NCI-H526 (cell line): ENCODE measurements around the gene TNIK.

ENCODE experiments used
- DNase-seq, 2 experiments: peaks; one replicate each; lab custom pipeline; 2025; lab: John Stamatoyannopoulos, UW

TNIK gene

DNA sequence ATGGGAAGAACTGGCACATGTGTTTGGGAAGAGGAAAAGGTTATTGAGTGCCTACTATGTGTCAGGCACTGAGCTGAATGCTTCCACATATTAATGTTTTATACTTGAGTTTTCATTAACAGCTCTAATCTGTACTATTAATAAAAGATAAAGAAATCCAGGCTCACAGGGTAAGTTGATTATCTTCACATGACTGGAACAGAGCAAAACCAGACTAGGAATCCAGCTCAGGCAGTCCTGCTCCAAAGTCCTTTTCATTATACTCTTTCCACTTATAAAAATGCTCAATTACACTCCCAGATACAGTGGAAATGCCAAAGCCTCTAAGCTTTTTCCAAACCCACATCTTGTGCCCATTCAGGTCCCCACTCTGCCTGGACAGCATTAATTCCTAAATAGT lies 97.6 kb downstream of the TNIK start:
- DNase-seq: no peak

DNA sequence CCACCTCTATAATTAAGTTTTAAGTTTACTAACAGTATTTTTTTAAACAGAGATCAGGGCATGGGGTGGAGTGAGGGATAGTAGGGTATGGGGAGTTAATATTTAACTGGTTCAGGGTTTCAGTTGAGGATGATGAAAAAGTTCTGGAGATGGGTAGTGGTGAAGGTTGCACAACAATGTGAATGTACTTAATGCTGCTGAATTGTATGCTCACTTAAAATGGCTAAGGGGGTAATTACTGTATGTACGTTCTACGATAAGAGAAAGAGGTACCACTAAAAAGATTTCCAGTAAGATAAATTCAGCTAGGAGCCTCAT lies 101.4 kb downstream of the TNIK start:
- DNase-seq: no peak

DNA sequence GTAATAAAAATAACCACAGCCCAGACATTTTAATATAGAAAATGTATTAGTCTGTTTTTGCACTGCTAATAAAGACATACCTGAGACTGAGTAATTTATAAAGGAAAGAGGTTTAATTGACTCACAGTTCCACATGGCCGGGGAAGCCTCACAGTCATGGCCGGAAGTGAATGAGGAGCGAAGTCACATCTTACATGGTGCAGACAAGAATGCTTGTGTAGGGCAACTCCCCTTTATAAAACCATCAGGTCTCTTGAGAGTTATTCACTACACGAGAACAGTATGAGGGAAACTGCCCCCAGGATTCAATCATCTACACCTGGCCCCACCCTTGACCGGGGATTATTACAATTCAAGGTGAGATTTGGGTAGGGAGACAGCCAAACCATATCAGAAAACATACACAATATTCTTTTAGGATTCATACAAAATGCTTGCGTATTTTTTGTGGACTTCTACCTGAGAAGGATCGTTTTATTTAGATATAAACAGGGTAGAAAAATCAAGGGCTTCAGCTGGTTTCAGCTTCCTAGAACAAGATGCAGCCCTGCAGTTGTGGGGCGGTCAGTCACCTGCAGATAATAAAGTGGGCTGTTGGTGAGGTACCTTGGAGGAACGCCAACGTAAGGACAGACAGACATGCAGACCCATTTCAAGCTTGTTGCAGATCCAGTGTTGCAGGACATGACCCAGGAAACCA lies 101.9 kb downstream of the TNIK start:
- no peak for DNase-seq

DNA sequence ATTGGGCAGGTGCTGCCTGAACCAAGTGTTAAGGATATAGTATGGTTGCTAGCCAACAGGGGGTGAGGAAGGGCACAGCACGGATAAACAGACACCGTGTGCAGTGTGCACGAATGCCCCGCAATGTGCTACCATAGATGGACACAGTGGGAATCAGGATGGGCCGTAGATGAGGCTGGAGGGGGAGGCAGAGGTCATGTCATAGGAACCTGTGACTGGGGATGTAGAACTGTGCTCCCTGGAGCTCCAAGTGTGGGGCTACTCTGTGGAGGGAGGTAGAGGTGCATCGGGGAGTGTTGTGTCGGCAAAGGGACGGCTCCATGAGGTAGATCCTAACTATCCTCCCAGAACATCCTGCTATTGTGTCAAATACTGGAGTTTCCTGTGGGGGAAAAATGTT lies 102.5 kb downstream of the TNIK start:
- no peak for DNase-seq

DNA sequence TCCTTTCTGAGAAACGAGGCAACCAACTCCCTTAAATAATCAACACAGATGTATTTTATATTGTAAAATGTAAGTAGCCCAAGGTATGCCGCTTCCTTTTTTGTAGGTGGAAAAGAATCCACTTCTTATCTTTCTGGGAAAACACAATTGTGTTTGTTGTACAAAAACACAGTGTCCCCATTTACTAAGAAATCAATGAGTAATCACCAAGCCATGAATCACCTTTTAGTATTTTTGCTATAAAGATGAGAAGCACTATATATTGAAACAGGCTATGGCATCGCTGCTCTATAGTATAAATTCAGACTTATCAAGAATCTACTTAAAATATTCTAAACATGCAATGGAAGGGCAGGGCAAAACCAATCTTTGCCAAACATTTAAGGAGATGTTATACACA lies 104.0 kb downstream of the TNIK start:
- no peak for DNase-seq

DNA sequence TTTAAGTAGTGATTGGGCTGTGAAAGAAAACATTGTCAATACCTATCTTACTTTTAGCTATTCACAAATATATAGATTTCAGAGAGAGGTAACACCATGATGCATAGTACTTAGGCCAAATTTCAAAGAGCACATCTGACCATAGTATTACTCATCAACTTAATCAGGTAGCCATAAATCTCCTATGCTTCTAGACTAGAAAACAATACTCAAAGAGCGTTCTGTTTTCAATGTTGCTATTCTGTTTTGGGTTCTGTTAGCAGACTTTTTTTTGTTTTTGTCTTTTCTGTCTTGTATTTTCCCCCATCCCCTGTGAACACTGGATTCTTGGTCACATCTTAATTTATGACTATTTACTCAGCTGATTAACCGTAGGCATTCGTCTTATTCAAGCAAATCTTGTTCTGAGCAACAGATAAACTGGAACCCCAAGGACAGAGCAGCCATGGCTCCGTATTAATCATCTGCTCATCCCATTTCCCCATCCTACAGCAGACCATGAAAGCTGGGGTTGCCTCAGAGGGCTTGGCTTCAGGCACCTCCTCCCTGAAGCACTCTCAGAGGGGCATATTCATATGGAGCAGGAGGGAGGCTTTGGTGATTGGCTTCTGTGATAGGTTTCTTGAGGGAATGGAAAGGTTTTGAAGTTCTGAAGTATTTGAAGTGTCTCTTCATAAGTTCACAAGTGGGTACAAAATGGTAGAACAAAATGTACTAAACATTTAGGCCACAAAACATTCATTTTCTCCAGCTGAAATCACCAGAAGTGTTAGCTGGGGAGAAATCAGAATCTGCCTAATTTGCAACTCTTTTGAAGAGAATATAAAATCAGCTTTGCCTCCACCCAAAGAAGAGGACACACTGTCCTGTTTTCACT lies 105.3 kb downstream of the TNIK start:
- no peak for DNase-seq

DNA sequence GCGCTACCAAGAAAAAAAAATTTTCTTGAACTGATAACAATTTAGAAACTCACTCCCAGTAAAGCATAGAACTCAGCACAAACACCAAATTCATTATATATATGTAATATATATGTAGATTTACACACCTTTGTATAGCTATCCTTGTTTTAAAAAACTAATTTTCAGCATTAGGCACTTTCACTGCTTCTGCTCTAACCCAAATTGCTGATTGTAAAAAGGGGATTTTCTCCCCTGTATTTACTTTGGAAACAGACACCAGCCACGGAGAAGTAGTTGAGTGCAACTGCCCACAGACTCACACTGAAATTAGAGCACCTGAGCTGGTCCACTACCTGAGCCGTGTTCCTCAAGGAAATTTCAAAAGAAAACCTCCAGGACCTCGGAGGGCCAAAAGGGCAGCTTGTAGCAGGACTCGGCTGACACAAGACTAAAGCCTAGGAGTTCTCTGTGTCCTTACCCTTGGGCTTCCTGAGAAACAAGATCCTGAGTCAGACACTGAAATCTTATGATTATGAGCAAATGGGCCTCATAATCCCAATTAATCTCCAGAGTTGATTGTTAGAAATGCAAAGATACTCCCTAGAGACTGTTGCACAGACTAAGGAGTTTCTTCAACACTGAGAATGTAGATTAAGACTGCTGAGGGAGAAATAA lies 106.0 kb downstream of the TNIK start:
- DNase-seq: no peak

DNA sequence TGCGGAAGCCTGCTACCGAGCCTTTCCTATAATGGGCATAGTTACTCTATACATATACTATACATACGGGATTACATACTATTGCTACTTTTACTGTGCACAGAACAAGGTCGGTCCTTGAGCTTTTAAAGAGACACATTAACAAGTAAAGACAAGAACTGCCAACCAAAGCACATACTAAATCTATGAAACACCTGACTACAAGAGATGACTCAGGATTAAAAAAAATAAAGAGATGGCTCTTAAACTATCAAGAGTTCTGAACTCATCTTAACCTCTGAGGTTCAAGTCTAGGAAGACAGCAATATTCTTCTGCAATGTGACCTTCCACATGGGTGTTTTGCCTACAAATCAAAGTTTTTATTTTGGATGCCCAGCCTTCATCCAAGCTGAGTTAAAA lies 106.8 kb downstream of the TNIK start:
- no peak for DNase-seq

DNA sequence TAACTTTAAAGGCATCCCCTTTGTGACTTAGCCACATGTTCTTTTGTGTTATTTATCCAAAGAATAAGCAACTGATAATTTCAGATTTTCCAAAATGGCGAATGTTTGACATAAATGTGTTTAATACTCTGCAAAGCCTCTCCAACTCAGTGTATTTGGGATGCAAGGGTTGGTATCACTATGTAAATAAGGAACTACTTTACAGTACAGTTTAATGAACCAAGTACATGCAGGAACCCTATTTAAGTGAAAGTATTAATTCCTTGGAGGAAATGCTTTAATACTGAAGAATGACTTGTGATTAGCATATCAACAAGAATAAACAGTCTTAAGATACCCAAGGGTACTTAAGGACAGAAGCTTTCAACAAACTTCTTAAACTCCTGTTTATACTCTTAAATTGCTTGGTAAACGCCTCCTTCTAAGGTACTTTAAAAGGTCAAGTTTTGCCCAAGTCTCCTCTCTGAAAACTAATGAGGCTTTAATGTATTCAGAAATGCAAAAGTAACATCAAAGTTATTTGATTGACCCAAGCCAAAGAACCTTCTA lies 107.7 kb downstream of the TNIK start:
- DNase-seq: no peak

DNA sequence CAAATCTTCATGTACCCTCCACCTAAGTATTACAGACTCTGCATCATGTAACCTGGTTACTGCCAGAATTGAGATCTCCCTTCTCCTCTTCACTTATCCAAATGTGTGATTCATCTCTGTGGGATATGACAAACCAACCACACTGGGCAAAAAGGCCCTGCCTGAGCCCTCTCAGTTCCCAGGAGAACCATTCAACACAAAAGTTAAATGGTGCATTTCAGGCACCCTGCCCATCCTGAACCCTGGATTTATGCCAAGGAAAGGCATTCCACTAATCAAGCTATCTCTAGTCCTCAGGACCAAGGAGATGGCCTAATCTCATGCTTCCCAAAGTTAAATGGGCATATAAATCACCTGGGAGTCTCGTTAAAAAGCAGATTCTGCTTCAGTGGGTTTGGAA lies 108.5 kb downstream of the TNIK start:
- no peak for DNase-seq

DNA sequence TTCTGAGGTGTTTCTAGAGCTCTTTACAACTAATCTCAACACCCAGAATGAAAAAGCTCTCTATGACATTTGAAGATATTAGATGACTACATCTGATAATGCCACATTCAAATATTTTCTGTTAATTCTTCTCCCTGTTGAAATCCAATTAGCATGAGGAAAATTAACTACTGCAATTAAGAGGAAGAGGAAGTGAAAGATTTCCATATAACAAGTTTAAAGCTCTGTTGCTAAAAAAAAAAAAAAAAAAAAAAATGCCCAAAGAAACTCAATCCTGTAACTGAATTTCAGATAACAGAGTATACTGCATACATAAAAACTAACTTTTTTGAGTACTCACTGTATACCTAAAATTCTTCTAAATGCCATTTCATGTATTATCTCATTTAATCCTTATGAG lies 109.8 kb downstream of the TNIK start:
- DNase-seq: no peak

DNA sequence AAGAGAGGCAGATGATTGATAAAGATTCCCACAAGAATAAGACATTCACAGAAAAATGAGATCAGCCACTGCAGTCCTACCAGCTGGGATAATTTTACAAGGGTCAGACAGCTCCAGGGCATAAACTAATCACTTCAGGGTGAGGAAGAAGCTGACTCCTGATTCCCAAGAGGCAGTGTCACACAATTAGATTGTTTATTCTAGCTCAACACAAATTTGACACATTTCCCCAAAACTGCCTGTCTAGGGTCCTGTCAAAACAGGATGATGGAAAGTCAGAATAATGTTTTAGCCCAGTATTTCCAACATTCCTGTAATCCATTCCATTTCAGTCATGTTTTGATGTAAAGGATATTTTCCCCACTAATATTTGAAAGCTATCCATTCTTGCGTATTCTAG lies 110.8 kb downstream of the TNIK start:
- DNase-seq: no peak

DNA sequence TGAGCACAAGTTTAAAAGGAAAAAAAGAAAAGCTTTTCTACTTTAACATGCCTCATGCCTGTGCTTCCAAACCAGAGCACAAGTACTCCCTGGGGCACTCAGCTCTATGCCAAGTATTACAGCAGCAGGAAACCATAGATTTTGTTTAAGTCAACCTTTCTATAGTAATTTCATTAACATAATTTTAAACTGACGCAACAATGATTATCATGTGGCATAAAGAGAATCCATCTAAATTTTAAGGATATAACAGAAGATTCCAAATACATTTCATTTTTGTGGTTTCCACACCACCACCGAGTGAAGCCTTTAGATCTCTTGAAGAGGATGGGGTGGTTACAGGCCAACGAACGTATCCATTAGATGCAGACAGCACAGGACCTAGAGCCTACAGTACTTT lies 112.1 kb downstream of the TNIK start:
- peak in 1 of 2 experiments; percentile 24 for DNase-seq

DNA sequence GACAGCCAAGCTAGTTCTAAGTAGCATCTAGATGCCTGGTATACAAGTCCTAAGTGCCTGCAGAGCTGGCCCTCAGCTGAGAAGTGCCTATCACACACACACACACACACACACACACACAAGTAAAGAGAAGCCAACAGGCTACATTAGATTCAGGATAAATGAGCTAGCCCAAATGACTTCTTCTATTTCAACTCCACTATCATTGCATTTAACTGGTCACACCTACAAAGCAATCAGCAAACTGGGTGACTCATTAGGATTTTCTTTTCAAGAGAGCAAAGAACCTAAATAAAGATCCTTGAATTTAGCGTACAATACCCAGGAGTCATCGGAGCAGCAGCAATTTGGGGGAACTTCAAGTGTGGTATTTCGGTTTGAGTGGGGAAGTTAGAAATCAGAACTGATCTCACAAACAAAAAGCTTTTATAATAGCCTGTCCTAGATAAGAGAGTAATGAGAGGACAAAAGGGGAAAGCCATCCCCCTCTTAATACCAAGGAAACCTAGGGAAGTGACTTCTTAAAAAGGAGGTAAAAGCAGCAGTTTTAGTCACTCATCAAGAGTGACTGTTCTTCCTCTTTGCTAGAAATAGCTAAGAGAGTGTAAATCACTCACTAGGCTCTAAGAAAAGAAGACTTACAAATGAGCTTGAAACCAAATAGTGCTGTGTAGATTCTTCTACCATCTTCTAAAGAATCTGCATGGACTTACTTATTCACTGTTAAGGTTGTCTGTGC lies 112.7 kb downstream of the TNIK start:
- DNase-seq: no peak

DNA sequence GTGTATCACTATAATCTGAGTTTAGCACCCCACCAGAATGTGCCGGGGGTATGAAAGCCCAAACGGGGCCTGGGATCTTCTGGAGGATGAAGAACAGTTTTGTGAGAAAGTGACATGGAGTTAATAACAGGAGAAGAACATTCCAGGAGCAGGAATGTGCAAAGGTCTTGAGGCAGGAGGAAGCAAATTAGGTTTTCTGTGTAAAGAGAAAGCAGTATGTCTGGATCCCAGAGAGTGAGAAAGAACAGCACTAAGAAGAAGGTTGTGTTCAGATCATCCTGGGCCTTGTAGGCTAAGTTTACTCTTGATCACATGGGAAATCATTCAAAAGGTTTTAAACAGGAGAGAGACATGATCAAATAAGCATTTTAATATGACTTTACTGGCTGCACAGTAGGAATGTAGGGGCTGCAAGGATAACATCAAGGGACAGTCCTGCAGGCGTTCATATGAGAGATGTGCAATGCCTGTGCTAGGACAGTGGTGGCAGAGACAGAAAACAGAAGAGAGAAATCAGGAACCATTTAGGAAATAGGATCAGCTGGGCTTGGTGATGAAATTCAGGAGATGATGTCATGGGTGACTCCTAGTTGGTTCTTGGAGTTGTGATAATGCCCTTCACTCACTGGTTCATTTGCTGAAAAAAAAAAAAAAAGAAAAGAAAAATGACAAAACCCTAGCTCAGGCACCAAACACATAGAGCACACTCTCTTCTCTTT lies 113.5 kb downstream of the TNIK start:
- DNase-seq: no peak

DNA sequence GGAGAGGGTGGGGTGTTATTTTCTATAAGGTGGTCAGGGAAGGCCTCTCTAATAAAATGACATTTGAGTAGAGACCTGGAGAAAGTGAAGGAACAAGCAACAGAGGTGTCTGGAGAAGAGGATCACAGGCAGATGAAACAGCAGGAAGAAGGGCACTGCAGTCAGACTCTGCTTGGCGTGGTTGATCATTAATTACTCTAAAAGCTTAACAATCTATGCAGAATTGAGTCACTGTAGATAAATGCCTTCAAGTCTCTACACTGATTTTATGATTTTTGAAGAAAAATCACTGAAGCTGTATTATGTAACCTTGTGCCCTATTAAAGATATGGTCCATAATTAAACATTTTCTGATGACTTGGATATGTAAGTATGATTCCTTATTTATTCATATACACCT lies 114.2 kb downstream of the TNIK start:
- DNase-seq: no peak

DNA sequence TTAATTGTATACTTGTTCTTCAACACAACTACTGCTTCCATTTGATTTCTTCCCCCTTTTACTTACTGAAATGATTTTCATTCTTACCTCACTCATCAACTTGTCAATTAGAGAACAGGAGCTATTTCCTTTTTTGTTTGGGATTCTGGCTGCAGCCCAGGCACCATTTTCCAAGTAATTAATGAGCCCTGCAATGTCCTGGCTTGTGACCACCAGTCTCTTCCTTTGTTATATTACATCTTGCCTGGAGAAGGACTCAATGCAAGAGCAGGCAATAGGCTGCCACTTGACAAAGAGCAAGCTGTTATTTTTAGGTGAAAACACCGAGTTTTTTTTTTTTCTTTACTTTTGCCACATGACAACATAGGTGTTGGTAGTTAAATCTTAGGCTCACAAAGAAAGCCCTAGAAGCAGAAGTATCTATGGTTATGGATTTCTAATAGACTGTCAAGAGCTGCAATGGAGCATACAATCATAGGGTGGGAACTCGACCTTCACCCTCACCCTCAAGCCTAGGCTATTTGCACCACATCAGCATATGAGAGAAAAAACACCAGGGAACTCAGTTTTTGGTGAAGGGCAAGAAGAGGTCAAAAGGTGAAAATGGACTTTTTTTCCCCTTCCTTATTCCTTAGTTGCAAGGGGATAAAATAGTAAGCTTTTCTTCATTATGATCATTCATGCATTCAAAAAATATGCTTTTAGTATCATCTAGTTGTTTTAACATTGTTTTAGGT lies 114.9 kb downstream of the TNIK start:
- no peak for DNase-seq

DNA sequence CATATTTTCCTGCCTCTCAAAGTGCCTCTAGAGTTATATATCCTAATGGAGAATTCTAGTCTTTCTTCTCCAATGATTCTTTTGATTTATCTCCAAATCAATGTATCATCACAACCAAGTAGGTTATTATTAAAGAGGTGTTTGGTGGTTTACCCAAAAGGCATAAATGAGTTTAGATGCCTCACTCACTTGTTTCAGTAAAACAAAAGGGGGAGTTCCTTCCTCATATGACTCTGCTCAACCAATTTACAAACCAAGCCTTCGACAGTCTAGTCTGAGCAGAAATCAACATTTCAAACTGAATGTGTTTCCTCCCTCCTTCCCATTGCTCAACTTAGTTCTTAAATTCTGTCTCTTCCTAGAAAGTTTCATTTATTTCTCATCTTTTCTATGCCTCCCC lies 116.5 kb downstream of the TNIK start:
- DNase-seq: no peak

DNA sequence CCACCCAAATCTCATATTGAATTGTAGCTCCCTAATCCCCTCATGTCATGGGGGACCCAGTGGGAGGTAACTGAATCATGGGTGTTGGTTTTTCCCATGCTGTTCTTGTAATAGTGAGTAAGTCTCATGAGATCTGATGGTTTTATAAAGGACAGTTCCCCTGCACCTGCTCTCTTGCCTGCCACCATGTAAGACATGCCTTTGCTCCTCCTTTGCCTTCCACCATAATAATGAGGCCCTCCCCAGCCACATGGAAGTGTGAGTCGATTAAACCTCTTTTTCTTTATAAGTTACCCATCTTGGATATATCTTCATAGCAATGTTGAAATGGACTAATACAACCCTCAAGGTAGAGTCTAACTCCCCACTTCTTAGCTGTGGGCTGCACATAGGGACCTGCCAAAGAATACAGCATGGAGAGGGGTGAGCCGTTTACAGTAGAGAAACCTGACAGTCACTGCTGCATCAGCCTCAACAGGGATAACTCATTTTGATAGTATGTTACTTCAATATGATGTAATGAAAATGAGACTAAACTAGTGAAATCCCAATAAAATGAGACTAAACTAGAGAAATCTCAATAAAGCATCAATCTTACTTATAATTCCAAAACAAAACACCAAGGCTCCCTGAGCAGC lies 117.3 kb downstream of the TNIK start:
- DNase-seq: no peak

DNA sequence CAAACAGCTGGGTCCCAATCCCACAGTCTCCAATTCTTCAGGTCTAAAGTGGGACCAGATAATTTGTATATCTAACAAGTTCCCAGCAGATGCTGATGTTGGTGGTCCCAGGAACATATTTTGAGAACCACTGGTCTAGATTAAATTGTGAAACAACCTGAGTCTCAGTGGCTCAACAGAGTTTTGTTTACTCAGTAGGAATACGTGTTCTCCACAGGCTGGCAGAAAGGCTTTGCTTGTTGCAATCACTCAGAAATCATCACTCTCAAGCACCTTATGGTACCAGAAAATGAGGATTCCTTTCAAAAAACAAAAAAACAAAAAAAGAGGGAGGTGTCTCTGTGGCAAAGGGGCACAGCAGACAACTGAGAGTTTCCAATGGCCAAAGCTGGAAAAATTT lies 118.0 kb downstream of the TNIK start:
- DNase-seq: no peak
